Measurements from ENCODE around the gene PDE3B.

The PDE3B gene

DNA sequence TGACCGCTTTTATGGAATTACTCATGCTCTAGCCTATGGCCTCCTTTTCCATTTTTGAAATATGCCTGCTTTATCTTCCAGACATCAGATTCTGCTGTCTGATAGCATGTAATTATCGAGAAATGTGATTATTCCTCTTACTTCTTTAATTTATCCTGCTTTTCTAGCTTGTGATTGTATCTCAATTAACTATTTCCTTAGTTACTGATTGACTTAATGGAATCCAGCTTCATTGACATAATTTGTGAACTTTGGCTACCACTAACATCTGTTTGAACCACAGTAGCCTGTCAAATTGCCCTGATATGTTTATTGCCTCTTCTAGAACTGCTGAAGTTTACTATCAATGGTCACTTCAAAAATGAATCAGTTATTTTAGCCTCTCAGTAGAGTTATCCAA is 25.5 kb upstream of the PDE3B start:
- H2AFZ ChIP-seq (ENCODE audit: low read depth, low read length), result no peak overlapping the region
- TF ChIP-seq, protein P1, sequence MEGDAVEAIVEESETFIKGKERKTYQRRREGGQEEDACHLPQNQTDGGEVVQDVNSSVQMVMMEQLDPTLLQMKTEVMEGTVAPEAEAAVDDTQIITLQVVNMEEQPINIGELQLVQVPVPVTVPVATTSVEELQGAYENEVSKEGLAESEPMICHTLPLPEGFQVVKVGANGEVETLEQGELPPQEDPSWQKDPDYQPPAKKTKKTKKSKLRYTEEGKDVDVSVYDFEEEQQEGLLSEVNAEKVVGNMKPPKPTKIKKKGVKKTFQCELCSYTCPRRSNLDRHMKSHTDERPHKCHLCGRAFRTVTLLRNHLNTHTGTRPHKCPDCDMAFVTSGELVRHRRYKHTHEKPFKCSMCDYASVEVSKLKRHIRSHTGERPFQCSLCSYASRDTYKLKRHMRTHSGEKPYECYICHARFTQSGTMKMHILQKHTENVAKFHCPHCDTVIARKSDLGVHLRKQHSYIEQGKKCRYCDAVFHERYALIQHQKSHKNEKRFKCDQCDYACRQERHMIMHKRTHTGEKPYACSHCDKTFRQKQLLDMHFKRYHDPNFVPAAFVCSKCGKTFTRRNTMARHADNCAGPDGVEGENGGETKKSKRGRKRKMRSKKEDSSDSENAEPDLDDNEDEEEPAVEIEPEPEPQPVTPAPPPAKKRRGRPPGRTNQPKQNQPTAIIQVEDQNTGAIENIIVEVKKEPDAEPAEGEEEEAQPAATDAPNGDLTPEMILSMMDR (IDR thresholded peaks at IDR 0.05; ENCODE audit: low read depth, low read length), result no peak
- TF ChIP-seq EZH2phosphoT487 (IDR thresholded peaks at IDR 0.05; ENCODE audit: low read depth), result no peak
- H3K79me2 ChIP-seq (ENCODE audit: low read length), result no peaks in the 10 kb centered on the region
- no peaks in the 10 kb centered on the region for H3K27me3 ChIP-seq (ENCODE audit: low read depth, low read length)
- H3K36me3 ChIP-seq (replicated peaks; ENCODE audit: low read depth, low read length), result no peaks in the 10 kb centered on the region
- H3K27ac ChIP-seq (ENCODE audit: low read length), result no peak overlapping the region
- no peak overlapping the region for H3K4me3 ChIP-seq (ENCODE audit: low read length)
- no peak overlapping the region for H3K9ac ChIP-seq (ENCODE audit: low read length)
- no peaks in the 10 kb centered on the region for H3K9me3 ChIP-seq (ENCODE audit: insufficient read depth, low read length)
- H3K4me1 ChIP-seq (ENCODE audit: low read length), result no peaks in the 10 kb centered on the region
- no peaks in the 10 kb centered on the region for H4K20me1 ChIP-seq (ENCODE audit: insufficient read depth, low read length)
- H3K4me2 ChIP-seq (ENCODE audit: low read length), result no peak overlapping the region

DNA sequence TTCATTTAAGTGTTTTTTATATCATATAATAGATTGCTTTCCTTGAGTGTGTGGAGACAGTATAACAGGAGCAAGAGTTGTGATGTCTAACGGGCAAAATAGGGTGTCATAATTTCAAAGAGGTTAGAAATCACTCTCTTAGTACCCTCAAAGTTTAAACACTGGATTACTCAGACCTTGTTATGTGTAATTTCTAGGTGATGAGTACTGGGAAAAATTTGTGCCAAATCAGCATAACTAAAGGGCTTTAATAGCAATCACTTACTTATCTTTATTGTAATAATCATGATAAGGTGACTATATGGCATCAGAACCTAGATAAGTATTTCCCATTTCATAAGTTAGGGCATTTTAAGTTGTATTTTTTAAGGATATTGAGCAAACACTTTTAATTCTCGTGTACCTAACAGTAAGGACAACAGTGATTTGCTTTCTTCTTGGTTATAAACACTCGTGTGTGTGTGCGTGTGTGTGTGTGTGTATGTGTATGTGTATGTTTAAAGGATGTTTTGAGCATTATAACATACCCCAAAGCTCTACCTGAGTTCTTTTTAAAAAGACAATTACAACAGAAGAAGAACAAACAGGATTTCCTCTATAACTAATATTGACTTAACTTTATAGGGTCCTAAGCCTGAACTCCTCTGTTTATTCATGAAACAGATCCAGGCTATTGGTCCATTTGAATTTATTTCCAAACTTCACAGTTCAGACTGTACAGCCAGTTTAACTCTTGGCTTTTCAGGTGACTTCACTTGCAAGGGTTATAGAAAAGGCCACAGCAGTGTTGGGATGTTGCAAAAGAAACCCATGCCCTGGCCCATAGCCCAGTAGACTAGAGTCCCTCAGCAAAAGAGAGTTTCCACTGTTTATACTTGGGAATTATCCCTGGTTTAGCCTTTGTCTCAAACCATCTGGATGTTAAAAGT is 23.7 kb upstream of the PDE3B start:
- Histone ChIP-seq H3K27ac (ENCODE audit: low read length) (no peak overlapping the region), H3K4me1 (ENCODE audit: low read length) (no peaks in the 10 kb centered on the region), H3K27me3 (ENCODE audit: low read depth, low read length) (no peaks in the 10 kb centered on the region), H3K9me3 (ENCODE audit: insufficient read depth, low read length) (no peaks in the 10 kb centered on the region), H2AFZ (ENCODE audit: low read depth, low read length) (no peak overlapping the region), H3K4me2 (ENCODE audit: low read length) (no peak overlapping the region), H3K36me3 (replicated peaks; ENCODE audit: low read depth, low read length) (no peaks in the 10 kb centered on the region), H4K20me1 (ENCODE audit: insufficient read depth, low read length) (no peaks in the 10 kb centered on the region), H3K79me2 (ENCODE audit: low read length) (no peaks in the 10 kb centered on the region), H3K9ac (ENCODE audit: low read length) (no peak overlapping the region), H3K4me3 (ENCODE audit: low read length) (no peak overlapping the region)
- TF ChIP-seq, protein P1 (IDR thresholded peaks at IDR 0.05; ENCODE audit: low read depth, low read length), result no peak
- no peak for TF ChIP-seq EZH2phosphoT487 (IDR thresholded peaks at IDR 0.05; ENCODE audit: low read depth)

DNA sequence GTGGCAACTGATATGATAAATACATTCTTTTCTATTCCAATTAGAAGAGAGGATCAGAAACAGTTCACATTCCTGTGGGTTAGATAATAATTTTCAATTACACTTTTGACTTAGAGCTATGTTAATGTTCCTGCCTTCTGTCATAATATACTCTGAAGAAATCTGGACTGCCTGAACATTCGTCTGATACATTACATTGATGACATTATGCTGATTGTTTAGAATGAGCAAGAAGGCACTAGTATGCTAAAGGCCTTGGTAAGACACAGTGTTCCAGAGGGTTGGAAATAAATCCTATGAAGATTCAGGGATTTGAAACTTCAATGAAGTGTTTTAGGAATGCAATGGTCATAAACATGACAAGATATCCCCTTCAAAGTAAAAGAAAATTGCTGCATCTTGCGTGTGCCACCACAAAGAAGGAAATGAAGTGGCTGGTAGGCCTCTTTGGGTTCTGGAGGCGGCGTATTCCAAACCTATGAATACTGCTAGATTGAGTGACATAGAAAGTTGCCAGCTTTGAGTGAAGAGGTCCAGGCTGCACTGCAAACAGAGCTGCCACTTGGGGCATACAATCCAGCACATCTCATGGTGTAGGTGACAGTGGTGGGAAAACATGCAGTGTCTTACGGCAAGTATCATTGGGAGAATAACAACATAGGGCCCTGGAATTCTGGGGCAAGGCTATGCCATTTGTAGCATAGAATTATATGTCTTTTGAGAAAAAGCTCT is 21.2 kb upstream of the PDE3B start:
- no peaks in the 10 kb centered on the region for H3K27me3 ChIP-seq (ENCODE audit: low read depth, low read length)
- TF ChIP-seq, protein P1 (IDR thresholded peaks at IDR 0.05; ENCODE audit: low read depth, low read length), result no peak
- no peak for TF ChIP-seq EZH2phosphoT487 (IDR thresholded peaks at IDR 0.05; ENCODE audit: low read depth)
- H3K27ac ChIP-seq (ENCODE audit: low read length), result no peak overlapping the region
- no peaks in the 10 kb centered on the region for H3K9me3 ChIP-seq (ENCODE audit: insufficient read depth, low read length)
- no peak overlapping the region for H3K9ac ChIP-seq (ENCODE audit: low read length)
- H3K36me3 ChIP-seq (replicated peaks; ENCODE audit: low read depth, low read length), result no peaks in the 10 kb centered on the region
- H3K4me2 ChIP-seq (ENCODE audit: low read length), result no peak overlapping the region
- no peak overlapping the region for H3K4me3 ChIP-seq (ENCODE audit: low read length)
- H2AFZ ChIP-seq (ENCODE audit: low read depth, low read length), result no peak overlapping the region
- no peaks in the 10 kb centered on the region for H3K79me2 ChIP-seq (ENCODE audit: low read length)
- no peaks in the 10 kb centered on the region for H4K20me1 ChIP-seq (ENCODE audit: insufficient read depth, low read length)
- H3K4me1 ChIP-seq (ENCODE audit: low read length), result peaks cover 16% of the 10 kb centered on the region

DNA sequence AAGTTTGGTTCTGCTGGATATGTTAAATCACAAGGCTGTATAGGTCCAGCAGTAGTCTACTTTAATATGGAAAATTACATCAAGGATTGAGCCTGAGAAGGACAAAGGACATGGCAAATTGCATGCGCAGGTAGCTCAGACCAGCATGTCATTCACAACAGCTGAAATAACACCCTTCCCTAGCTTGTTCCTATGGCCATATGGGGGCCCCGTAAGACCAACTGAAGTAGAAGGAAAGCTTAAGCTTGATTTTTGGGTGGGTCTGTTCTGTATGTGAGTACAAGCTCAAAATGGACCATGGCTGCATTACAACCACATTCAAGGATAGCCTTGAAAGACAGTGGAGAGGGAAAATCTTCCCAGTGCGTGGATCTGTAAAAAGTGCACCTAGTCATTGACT is 20.6 kb upstream of the PDE3B start:
- Histone ChIP-seq H3K36me3 (replicated peaks; ENCODE audit: low read depth, low read length) (no peaks in the 10 kb centered on the region), H3K9me3 (ENCODE audit: insufficient read depth, low read length) (no peaks in the 10 kb centered on the region), H3K4me1 (ENCODE audit: low read length) (peaks cover 16% of the 10 kb centered on the region), H3K79me2 (ENCODE audit: low read length) (no peaks in the 10 kb centered on the region), H3K4me3 (ENCODE audit: low read length) (no peak overlapping the region), H3K27ac (ENCODE audit: low read length) (no peak overlapping the region), H3K4me2 (ENCODE audit: low read length) (no peak overlapping the region), H3K27me3 (ENCODE audit: low read depth, low read length) (no peaks in the 10 kb centered on the region), H3K9ac (ENCODE audit: low read length) (no peak overlapping the region), H2AFZ (ENCODE audit: low read depth, low read length) (no peak overlapping the region), H4K20me1 (ENCODE audit: insufficient read depth, low read length) (no peaks in the 10 kb centered on the region)
- TF ChIP-seq EZH2phosphoT487 (IDR thresholded peaks at IDR 0.05; ENCODE audit: low read depth), result no peak
- TF ChIP-seq, protein P1 (IDR thresholded peaks at IDR 0.05; ENCODE audit: low read depth, low read length), result peak; percentile 28
